Loucy (cell line): ENCODE results near the gene MCM3AP.
A peak's percentile ranks its signal among the peaks of the same experiment; 100 is the strongest.

Source experiments
- H2AFZ ChIP-seq: fragments of 200-600 bp; sonication (generic); 2 replicates; pipeline ENCODE4 v1.6.0; 2016; ENCODE audit warnings: antibody characterized with exemption, mild to moderate bottlenecking, low read length, moderate library complexity
- H3F3A ChIP-seq: fragments of 200-600 bp; 2 replicates; pipeline ENCODE4 v1.6.0; 2016; ENCODE audit warnings: antibody characterized with exemption, low read depth, mild to moderate bottlenecking
- H3K27me3 ChIP-seq: fragments of 200-600 bp; sonication (generic); 2 replicates; pipeline ENCODE4 v1.6.1; 2014; ENCODE audit warnings: low read length, mild to moderate bottlenecking; ENCODE audit not compliant: insufficient read depth, poor library complexity, severe bottlenecking
- H3K36me3 ChIP-seq: fragments of 200-600 bp; sonication (generic); 2 replicates; pipeline ENCODE4 v1.6.1; 2016; ENCODE audit warnings: low read length; ENCODE audit not compliant: insufficient read depth
- H3K4me1 ChIP-seq: fragments of 200-600 bp; sonication (generic); 2 replicates; pipeline ENCODE4 v1.5.1; 2014; ENCODE audit warnings: low read length, mild to moderate bottlenecking; ENCODE audit not compliant: insufficient read depth, poor library complexity, severe bottlenecking
- H3K4me2 ChIP-seq: fragments of 200-600 bp; sonication (generic); 2 replicates; pipeline ENCODE4 v1.6.0; 2014; ENCODE audit warnings: antibody characterized with exemption, low read length, low read depth, mild to moderate bottlenecking; ENCODE audit not compliant: poor library complexity, severe bottlenecking
- H3K4me3 ChIP-seq: fragments of 200-600 bp; sonication (generic); 2 replicates; pipeline ENCODE4 v1.5.1; 2014; ENCODE audit warnings: low read length, mild to moderate bottlenecking, mixed read lengths; ENCODE audit not compliant: poor library complexity, severe bottlenecking
- H3K79me2 ChIP-seq: fragments of 200-600 bp; sonication (generic); 2 replicates; pipeline ENCODE4 v1.6.1; 2014; ENCODE audit warnings: low read length; ENCODE audit not compliant: insufficient read depth
- H3K9ac ChIP-seq: fragments of 200-600 bp; sonication (generic); 2 replicates; pipeline ENCODE4 v1.6.0; 2014; ENCODE audit warnings: mild to moderate bottlenecking, low read depth, low read length, moderate library complexity; ENCODE audit not compliant: poor library complexity, severe bottlenecking
- H3K9me2 ChIP-seq: fragments of 200-600 bp; sonication (generic); replicated peaks from 2 replicates; pipeline ENCODE4 v1.6.1; 2016; ENCODE audit warnings: low read depth, low read length, mixed read lengths
- H3K9me3 ChIP-seq: fragments of 200-600 bp; sonication (generic); 2 replicates; pipeline ENCODE4 v1.6.1; 2014; ENCODE audit warnings: mild to moderate bottlenecking, antibody characterized with exemption, low read length, low read depth; ENCODE audit not compliant: insufficient read depth
- H4K20me1 ChIP-seq: fragments of 200-600 bp; sonication (generic); 2 replicates; pipeline ENCODE4 v1.6.0; 2014; ENCODE audit warnings: antibody characterized with exemption, low read length, mild to moderate bottlenecking; ENCODE audit not compliant: insufficient read depth, poor library complexity, severe bottlenecking
- EZH2phosphoT487 ChIP-seq: fragments of 200-600 bp; IDR thresholded peaks from 2 replicates; pipeline ENCODE4 v1.6.1; 2018; ENCODE audit warnings: antibody characterized with exemption, mild to moderate bottlenecking, moderate library complexity, borderline replicate concordance
- TF ChIP-seq, protein P1 (sequence below): fragments of 200-600 bp; sonication (generic); conservative IDR thresholded peaks from 2 replicates; pipeline ENCODE4 v1.5.1; 2014; ENCODE audit warnings: mild to moderate bottlenecking, antibody characterized with exemption, low read length

MCM3AP gene

GRCh38 chr21:46319186-46319585 is 33.8 kb upstream of the MCM3AP start:
- Histone ChIP-seq H3K4me3 (peak overlapping the region; percentile 36), H3F3A (peaks cover 16% of the 10 kb centered on the region), H3K9me3 (no peaks in the 10 kb centered on the region), H3K9ac (peak overlapping the region; percentile 42), H3K36me3 (no peaks in the 10 kb centered on the region; the same call in 1 of the 2 replicates), H2AFZ (no peak overlapping the region), H3K4me1 (peaks cover 38% of the 10 kb centered on the region), H3K9me2 (no peaks in the 10 kb centered on the region), H3K4me2 (peak overlapping the region; percentile 99), H3K79me2 (peaks cover 55% of the 10 kb centered on the region), H3K27me3 (peaks cover 16% of the 10 kb centered on the region), H4K20me1 (peaks cover 25% of the 10 kb centered on the region)
- TF ChIP-seq EZH2phosphoT487, result no peak
- TF ChIP-seq, protein P1, sequence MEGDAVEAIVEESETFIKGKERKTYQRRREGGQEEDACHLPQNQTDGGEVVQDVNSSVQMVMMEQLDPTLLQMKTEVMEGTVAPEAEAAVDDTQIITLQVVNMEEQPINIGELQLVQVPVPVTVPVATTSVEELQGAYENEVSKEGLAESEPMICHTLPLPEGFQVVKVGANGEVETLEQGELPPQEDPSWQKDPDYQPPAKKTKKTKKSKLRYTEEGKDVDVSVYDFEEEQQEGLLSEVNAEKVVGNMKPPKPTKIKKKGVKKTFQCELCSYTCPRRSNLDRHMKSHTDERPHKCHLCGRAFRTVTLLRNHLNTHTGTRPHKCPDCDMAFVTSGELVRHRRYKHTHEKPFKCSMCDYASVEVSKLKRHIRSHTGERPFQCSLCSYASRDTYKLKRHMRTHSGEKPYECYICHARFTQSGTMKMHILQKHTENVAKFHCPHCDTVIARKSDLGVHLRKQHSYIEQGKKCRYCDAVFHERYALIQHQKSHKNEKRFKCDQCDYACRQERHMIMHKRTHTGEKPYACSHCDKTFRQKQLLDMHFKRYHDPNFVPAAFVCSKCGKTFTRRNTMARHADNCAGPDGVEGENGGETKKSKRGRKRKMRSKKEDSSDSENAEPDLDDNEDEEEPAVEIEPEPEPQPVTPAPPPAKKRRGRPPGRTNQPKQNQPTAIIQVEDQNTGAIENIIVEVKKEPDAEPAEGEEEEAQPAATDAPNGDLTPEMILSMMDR, result no peak

DNA sequence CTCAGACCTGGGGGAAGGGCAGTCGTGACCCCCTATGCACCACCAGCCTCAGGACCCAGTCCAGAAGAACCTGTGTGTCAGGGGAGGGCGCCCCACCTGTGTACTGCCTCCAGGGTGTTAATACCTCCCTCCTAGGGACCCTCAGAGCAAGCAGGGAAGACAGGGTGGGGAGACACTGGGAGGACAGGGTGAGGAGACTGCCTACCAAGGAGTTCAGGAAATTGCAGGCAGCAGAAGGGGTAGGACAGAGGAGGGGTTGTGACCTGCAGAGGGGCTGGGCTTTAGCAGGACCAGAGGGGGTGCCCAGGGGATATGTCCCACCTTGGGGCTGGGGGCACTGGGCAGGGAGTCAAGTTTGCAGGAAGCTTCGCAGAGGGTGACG is 33.0 kb upstream of the MCM3AP start:
- peaks cover 16% of the 10 kb centered on the region for H3F3A ChIP-seq
- H4K20me1 ChIP-seq, result peaks cover 23% of the 10 kb centered on the region
- H3K9me2 ChIP-seq, result no peaks in the 10 kb centered on the region
- no peak for TF ChIP-seq EZH2phosphoT487
- TF ChIP-seq, protein P1, result no peak
- peaks cover 38% of the 10 kb centered on the region for H3K4me1 ChIP-seq
- peak overlapping the region; percentile 42 for H3K9ac ChIP-seq
- H3K9me3 ChIP-seq, result no peaks in the 10 kb centered on the region
- H3K4me2 ChIP-seq, result peak overlapping the region; percentile 99
- H3K27me3 ChIP-seq, result peaks cover 12% of the 10 kb centered on the region
- no peaks in the 10 kb centered on the region; the same call in 1 of the 2 replicates for H3K36me3 ChIP-seq
- peaks cover 53% of the 10 kb centered on the region for H3K79me2 ChIP-seq
- H3K4me3 ChIP-seq, result peak overlapping the region; percentile 36
- H2AFZ ChIP-seq, result no peak overlapping the region

DNA sequence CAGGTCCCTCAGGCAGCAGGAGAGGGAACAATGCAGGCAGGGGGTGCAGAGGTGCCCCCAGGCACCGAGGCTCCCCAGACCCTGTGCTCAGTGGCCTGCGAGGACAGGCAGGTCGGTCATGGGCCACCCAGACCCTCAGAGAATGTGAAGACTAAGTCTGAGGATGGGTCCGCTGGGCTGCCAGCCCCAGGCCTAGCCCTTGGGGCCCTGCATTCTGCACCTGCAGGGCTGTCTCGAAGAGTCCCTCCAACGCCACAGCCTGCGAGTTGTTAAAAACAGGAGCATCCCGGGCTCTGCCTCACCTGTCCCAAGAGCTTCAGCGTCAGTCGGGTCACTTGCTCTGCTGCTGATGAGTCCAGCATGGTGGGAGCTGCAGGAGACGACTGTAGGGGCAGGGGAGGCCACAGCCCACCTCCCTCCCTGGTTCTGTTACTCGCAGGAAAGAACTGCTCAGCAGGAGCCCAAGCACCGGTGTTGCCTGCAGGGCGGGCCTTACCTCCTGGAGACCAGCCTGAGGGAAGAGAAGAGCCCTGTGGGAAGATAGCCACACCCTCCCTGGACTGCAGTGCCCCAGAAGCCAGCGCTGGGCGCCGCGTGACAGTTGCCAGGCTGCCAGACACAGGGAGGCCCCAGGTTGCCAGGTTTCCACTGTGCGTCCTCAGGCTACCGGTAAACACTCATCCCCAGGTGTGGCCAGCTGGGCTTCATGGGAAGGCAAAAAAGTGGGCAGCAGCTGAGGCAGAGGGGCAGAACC is 32.5 kb upstream of the MCM3AP start:
- Histone ChIP-seq H3K36me3 (no peaks in the 10 kb centered on the region; the same call in 1 of the 2 replicates), H3K4me3 (peak overlapping the region; percentile 36), H3K4me2 (peak overlapping the region; percentile 99), H2AFZ (no peak overlapping the region), H3K9ac (peak overlapping the region; percentile 42), H3K4me1 (peaks cover 38% of the 10 kb centered on the region), H3K9me2 (no peaks in the 10 kb centered on the region), H3K79me2 (peaks cover 47% of the 10 kb centered on the region), H4K20me1 (peaks cover 19% of the 10 kb centered on the region), H3F3A (peaks cover 16% of the 10 kb centered on the region), H3K27me3 (peaks cover 7% of the 10 kb centered on the region), H3K9me3 (no peaks in the 10 kb centered on the region)
- TF ChIP-seq EZH2phosphoT487, result no peak
